Measurements from ENCODE around the gene C1orf116. TPM values are rescaled to one million over a fixed set of nuclear protein-coding genes. Genes with fewer than 3 reads are reported as not detected.

C1orf116 gene
- total and polyA plus RNA-seq, 10 of the 15 experiments (the other 5 are each of a cell fraction or from before 2014, with no cell fraction given) = 0.01 to 0.08 TPM; not detected in 8

- TF ChIP-seq IRF3 (IDR thresholded peaks at IDR 0.05) (no peak), PML (IDR thresholded peaks at IDR 0.05; ENCODE audit: low read length) (no peak), BCL11A (IDR thresholded peaks at IDR 0.05; ENCODE audit: low read depth, low read length) (no peak), YBX1 (IDR thresholded peaks at IDR 0.05) (no peak), KDM1A (IDR thresholded peaks at IDR 0.05; ENCODE audit: borderline replicate concordance) (no peak), BMI1 (IDR thresholded peaks at IDR 0.05; ENCODE audit: borderline replicate concordance) (no peak), LARP7 (IDR thresholded peaks at IDR 0.05) (no peak), MTA2 (IDR thresholded peaks at IDR 0.05; ENCODE audit: low read depth) (no peak), BCL3 (IDR thresholded peaks at IDR 0.05; ENCODE audit: borderline replicate concordance, insufficient read depth, low read depth, low read length, poor library complexity, severe bottlenecking) (no peak), STAT1 (conservative IDR thresholded peaks at IDR 0.05) (no peak), DPF2 (IDR thresholded peaks at IDR 0.05) (no peak), PKNOX1 (IDR thresholded peaks at IDR 0.05) (no peak), YY1 (IDR thresholded peaks at IDR 0.05; ENCODE audit: low read depth, low read length) (peak; percentile 98), SUPT20H (IDR thresholded peaks at IDR 0.05; ENCODE audit: borderline replicate concordance, control insufficient read depth, low read depth, low read length) (no peak), RB1 (IDR thresholded peaks at IDR 0.05; ENCODE audit: borderline replicate concordance) (no peak), MTA3 (IDR thresholded peaks at IDR 0.05; ENCODE audit: borderline replicate concordance, low read length) (no peak), SMARCA5 (IDR thresholded peaks at IDR 0.05) (no peak), CHD2 (IDR thresholded peaks at IDR 0.05; ENCODE audit: borderline replicate concordance, low read depth, low read length) (peak; percentile 99), IKZF2 (IDR thresholded peaks at IDR 0.05) (no peak), POLR2A (IDR thresholded peaks at IDR 0.05; ENCODE audit: low read depth, low read length) (peak; percentile 88), RFX5 (IDR thresholded peaks at IDR 0.05; ENCODE audit: low read depth, low read length) (no peak)
- TF ChIP-seq, protein P1, sequence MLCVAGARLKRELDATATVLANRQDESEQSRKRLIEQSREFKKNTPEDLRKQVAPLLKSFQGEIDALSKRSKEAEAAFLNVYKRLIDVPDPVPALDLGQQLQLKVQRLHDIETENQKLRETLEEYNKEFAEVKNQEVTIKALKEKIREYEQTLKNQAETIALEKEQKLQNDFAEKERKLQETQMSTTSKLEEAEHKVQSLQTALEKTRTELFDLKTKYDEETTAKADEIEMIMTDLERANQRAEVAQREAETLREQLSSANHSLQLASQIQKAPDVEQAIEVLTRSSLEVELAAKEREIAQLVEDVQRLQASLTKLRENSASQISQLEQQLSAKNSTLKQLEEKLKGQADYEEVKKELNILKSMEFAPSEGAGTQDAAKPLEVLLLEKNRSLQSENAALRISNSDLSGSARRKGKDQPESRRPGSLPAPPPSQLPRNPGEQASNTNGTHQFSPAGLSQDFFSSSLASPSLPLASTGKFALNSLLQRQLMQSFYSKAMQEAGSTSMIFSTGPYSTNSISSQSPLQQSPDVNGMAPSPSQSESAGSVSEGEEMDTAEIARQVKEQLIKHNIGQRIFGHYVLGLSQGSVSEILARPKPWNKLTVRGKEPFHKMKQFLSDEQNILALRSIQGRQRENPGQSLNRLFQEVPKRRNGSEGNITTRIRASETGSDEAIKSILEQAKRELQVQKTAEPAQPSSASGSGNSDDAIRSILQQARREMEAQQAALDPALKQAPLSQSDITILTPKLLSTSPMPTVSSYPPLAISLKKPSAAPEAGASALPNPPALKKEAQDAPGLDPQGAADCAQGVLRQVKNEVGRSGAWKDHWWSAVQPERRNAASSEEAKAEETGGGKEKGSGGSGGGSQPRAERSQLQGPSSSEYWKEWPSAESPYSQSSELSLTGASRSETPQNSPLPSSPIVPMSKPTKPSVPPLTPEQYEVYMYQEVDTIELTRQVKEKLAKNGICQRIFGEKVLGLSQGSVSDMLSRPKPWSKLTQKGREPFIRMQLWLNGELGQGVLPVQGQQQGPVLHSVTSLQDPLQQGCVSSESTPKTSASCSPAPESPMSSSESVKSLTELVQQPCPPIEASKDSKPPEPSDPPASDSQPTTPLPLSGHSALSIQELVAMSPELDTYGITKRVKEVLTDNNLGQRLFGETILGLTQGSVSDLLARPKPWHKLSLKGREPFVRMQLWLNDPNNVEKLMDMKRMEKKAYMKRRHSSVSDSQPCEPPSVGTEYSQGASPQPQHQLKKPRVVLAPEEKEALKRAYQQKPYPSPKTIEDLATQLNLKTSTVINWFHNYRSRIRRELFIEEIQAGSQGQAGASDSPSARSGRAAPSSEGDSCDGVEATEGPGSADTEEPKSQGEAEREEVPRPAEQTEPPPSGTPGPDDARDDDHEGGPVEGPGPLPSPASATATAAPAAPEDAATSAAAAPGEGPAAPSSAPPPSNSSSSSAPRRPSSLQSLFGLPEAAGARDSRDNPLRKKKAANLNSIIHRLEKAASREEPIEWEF (IDR thresholded peaks at IDR 0.05; ENCODE audit: insufficient replicate concordance, low read depth, low read length) = no peak
- TF ChIP-seq, protein P2, sequence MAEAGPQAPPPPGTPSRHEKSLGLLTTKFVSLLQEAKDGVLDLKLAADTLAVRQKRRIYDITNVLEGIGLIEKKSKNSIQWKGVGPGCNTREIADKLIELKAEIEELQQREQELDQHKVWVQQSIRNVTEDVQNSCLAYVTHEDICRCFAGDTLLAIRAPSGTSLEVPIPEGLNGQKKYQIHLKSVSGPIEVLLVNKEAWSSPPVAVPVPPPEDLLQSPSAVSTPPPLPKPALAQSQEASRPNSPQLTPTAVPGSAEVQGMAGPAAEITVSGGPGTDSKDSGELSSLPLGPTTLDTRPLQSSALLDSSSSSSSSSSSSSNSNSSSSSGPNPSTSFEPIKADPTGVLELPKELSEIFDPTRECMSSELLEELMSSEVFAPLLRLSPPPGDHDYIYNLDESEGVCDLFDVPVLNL (IDR thresholded peaks at IDR 0.05; ENCODE audit: low read depth, low read length) = peak; percentile 43; the same call in 1 of the 2 replicates
Measured at GRCh38 chr1:207050480-207051190, 18.1 kb upstream of the C1orf116 start (continued).
